Liver (tissue), 9 donors: ENCODE results near the gene KRT4. TPM values are rescaled to one million over a fixed set of nuclear protein-coding genes. Genes with fewer than 3 reads are reported as not detected.

Source experiments
- DNase-seq: peaks from one replicate; pipeline ENCODE4 v3.0.0-alpha.2; 2017; ENCODE audit warnings: low spot score
- H3K27ac ChIP-seq, 2 donors: one replicate each; pipeline ENCODE4 v1.7.0; 2013; ENCODE audit warnings: inconsistent platforms in 2 of 2, low read length in 2 of 2, control low read depth in 1 of 2, low read depth in 1 of 2, mild to moderate bottlenecking in 1 of 2
- H3K27me3 ChIP-seq, 4 donors: one replicate each; pipeline versions ENCODE4 v1.6.1 to v1.7.0; 2013; ENCODE audit warnings: low read length in 3 of 4, inconsistent platforms in 1 of 4, mild to moderate bottlenecking in 1 of 4, moderate library complexity in 1 of 4; ENCODE audit not compliant: control insufficient read depth in 4 of 4, insufficient read depth in 4 of 4
- H3K36me3 ChIP-seq, 4 donors: one replicate each; pipeline versions ENCODE4 v1.6.1 to v1.7.0; 2013; ENCODE audit warnings: low read length in 3 of 4, mild to moderate bottlenecking in 3 of 4, low read depth in 1 of 4, moderate library complexity in 1 of 4; ENCODE audit not compliant: control insufficient read depth in 4 of 4, insufficient read depth in 3 of 4
- H3K4me1 ChIP-seq, 4 donors: one replicate each; pipeline versions ENCODE4 v1.6.1 to v1.7.0; 2013; ENCODE audit warnings: low read length in 3 of 4, mild to moderate bottlenecking in 3 of 4, moderate library complexity in 1 of 4; ENCODE audit not compliant: control insufficient read depth in 4 of 4, insufficient read depth in 4 of 4
- H3K4me3 ChIP-seq, 3 donors: one replicate each; pipeline versions ENCODE4 v1.6.1 to v1.7.0; 2013; ENCODE audit warnings: low read length in 3 of 3, control low read depth in 1 of 3, low read depth in 1 of 3, mild to moderate bottlenecking in 1 of 3
- H3K9ac ChIP-seq, 2 donors: one replicate each; pipeline ENCODE4 v1.7.0; 2013; ENCODE audit warnings: low read length in 2 of 2, mild to moderate bottlenecking in 2 of 2, moderate library complexity in 2 of 2, control low read depth in 1 of 2, low read depth in 1 of 2
- H3K9me3 ChIP-seq, 4 donors: one replicate each; pipeline versions ENCODE4 v1.6.1 to v1.7.0; 2013; ENCODE audit warnings: low read length in 3 of 4; ENCODE audit not compliant: control insufficient read depth in 4 of 4
- CTCF ChIP-seq: fragments of 150-350 bp; IDR thresholded peaks from 2 replicates; pipeline ENCODE4 v1.5.1; 2017; ENCODE audit warnings: improper control_type of control experiment, low read depth, low read length; ENCODE audit not compliant: missing input control
- EGR1 ChIP-seq, 2 donors: IDR thresholded peaks; 2 replicates each; pipeline ENCODE4 v1.6.1; 2016 to 2018; ENCODE audit warnings: antibody characterized with exemption in 2 of 2, low read depth in 2 of 2
- FOXA1 ChIP-seq: IDR thresholded peaks from 2 replicates; pipeline ENCODE4 v1.6.1; 2016; ENCODE audit warnings: antibody characterized with exemption
- FOXA2 ChIP-seq: IDR thresholded peaks from 2 replicates; pipeline ENCODE4 v1.6.1; 2016; ENCODE audit warnings: antibody characterized with exemption
- GABPA ChIP-seq, 2 donors: IDR thresholded peaks in 1 of 2; conservative IDR thresholded peaks in 1 of 2; 2 replicates each; pipeline ENCODE4 v1.6.1; 2016; ENCODE audit warnings: antibody characterized with exemption in 2 of 2, mild to moderate bottlenecking in 1 of 2, moderate library complexity in 1 of 2
- HNF4G ChIP-seq: IDR thresholded peaks from 2 replicates; pipeline ENCODE4 v1.6.1; 2016; ENCODE audit warnings: antibody characterized with exemption
- MAX ChIP-seq: IDR thresholded peaks from 2 replicates; pipeline ENCODE4 v1.6.1; 2016; ENCODE audit warnings: antibody characterized with exemption
- NR2F2 ChIP-seq: IDR thresholded peaks from 2 replicates; pipeline ENCODE4 v1.6.1; 2016; ENCODE audit warnings: antibody characterized with exemption
- RAD21 ChIP-seq, 2 donors: IDR thresholded peaks; 2 replicates each; pipeline ENCODE4 v1.6.1; 2016; ENCODE audit warnings: antibody characterized with exemption in 2 of 2, mild to moderate bottlenecking in 2 of 2
- REST ChIP-seq: IDR thresholded peaks from 2 replicates; pipeline ENCODE4 v1.6.1; 2016; ENCODE audit warnings: antibody characterized with exemption, mild to moderate bottlenecking
- RXRA ChIP-seq, 2 donors: IDR thresholded peaks; 2 replicates each; pipeline ENCODE4 v1.6.1; 2017 to 2018; ENCODE audit warnings: antibody characterized with exemption in 2 of 2, mild to moderate bottlenecking in 1 of 2
- TAF1 ChIP-seq: conservative IDR thresholded peaks from 2 replicates; pipeline ENCODE4 v1.6.1; 2016; ENCODE audit warnings: antibody characterized with exemption, mild to moderate bottlenecking
- YY1 ChIP-seq: IDR thresholded peaks from 2 replicates; pipeline ENCODE4 v1.6.1; 2016; ENCODE audit warnings: antibody characterized with exemption, mild to moderate bottlenecking
- WGBS: extraction: QIAGEN DNeasy Blood & Tissue Kit; methylation state at CpG from one replicate; pipeline ENCODE4 v1.1.7; 2013; 5-methylcytosine and 5-hydroxymethylcytosine counted together
- polyA plus RNA-seq, 2 donors: library from polyadenylated mRNA; stranded (reverse) in 1 of 2; unstranded in 1 of 2; fragments of 200-250 nt in 1 of 2; fragments of >200 nt in 1 of 2; fragmentation: Nextera tagmentation in 1 of 2; extraction: Ambion mirVana in 1 of 2; gene quantifications; one replicate each; pipeline versions ENCODE4 v1.2.1 to v1.2.3, GENCODE V29; 2013 to 2015
- total RNA-seq, 2 donors: library from RNA; depleted of rRNA; stranded (reverse); fragments of >200 nt; gene quantifications; one replicate each; pipeline ENCODE4 v1.2.3, GENCODE V29; 2014
- donor health status: healthy.
- donor health status: healthy.
- donor health status: healthy.
- donor health status: healthy.
- donor health status: healthy.

Gene KRT4
- total and polyA plus RNA-seq, 4 donors = 0.05 to 0.23 TPM; not detected in 2

DNA sequence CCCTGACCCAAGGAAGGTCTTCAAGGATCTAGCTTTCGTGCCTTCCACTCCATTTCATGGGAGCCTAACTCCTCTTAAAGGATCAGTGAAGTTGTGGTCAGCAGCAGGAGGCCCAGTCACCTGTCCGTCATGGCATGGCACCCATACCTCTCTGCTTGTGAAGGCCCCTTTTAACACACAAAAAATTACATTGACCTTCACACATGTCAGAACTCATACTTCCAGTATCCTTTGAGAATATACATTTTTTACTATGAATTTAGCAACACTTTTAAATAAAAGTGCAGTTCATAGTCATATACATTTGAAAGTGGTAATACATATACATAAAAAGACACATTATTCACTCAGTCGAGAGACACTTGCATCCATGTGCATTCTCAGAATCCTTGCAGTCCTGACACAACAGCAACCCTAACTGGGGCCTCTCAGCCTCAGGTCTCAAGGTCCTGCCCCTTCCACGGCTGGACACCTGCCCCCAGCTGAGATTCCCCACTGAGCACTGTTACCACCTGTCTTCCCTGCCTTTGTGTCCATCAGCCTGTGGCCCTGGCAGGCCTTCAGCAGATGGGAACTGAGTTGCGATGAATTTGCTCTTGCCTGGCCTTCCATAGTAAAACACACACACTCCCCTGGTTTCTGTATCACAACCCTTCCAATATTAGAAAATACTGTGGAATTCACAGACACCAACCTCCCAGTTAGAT is 14.3 kb downstream of the KRT4 start (continued):
- TF ChIP-seq CTCF = no peak
- TF ChIP-seq GABPA (IDR thresholded peaks at IDR 0.05 in 1 of 2, conservative IDR thresholded peaks at IDR 0.05 in 1 of 2) = no peak

- no peak overlapping the region for H3K4me3 ChIP-seq
- no peak overlapping the region for H3K27ac ChIP-seq
- WGBS = 58% methylated on average over 7 of the region's 7 CpGs
- no peaks in the 10 kb centered on the region for H3K36me3 ChIP-seq
- H3K4me1 ChIP-seq = no peaks in the 10 kb centered on the region
- H3K9me3 ChIP-seq = no peaks in the 10 kb centered on the region
- TF ChIP-seq RAD21 (IDR thresholded peaks at IDR 0.05) (no peak), REST (no peak), YY1 (no peak), NR2F2 (no peak), FOXA2 (no peak), EGR1 (IDR thresholded peaks at IDR 0.05; ENCODE audit: low read depth in 2 of 2) (no peak), CTCF (no peak), RXRA (IDR thresholded peaks at IDR 0.05) (no peak), TAF1 (no peak), HNF4G (no peak), MAX (no peak), FOXA1 (no peak)
- H3K27me3 ChIP-seq = no peaks in the 10 kb centered on the region
- DNase-seq = no peak
- no peak overlapping the region for H3K9ac ChIP-seq
Measured at GRCh38 chr12:52798671-52799504, 15.0 kb downstream of the KRT4 start.
